Activated CD8-positive, alpha-beta memory T cell treated with anti-CD3 and anti-CD28 coated beads, Interleukin-2, amount 10 ng/mL, durations not matched to agents 7 days and 5 days (primary cell): Measurements from ENCODE around the gene SRRM2. TPM values are rescaled to one million over a fixed set of nuclear protein-coding genes. Genes with fewer than 3 reads are reported as not detected.

ENCODE experiments used
- ATAC-seq: fragments of 150-1000 bp; cut with Tn5 transposase; one replicate; pipeline ENCODE4 v1.10.0; 2021; ENCODE audit warnings: moderate library complexity
- CTCF ChIA-PET: fragments of 350-600 bp; sonication (Branson Sonifier 250); formaldehyde crosslinking; loops from one replicate; lab custom pipeline; 2021; ENCODE audit warnings: antibody characterized with exemption; lab: Charles Lee
- DNase-seq: peaks from one replicate; pipeline ENCODE4 v3.0.0-alpha.2; 2020
- H3K27ac Mint-ChIP-seq: one replicate; pipeline ENCODE4 v1.8.0; 2021; ENCODE audit warnings: mild to moderate bottlenecking, mixed read lengths
- H3K27me3 Mint-ChIP-seq: one replicate; pipeline ENCODE4 v1.8.0; 2021; ENCODE audit warnings: mixed read lengths
- H3K36me3 Mint-ChIP-seq: one replicate; pipeline ENCODE4 v1.8.0; 2021; ENCODE audit warnings: mild to moderate bottlenecking, mixed read lengths
- H3K4me1 Mint-ChIP-seq: one replicate; pipeline ENCODE4 v1.8.0; 2021; ENCODE audit warnings: mixed read lengths
- H3K4me3 Mint-ChIP-seq: one replicate; pipeline ENCODE4 v1.8.0; 2021; ENCODE audit warnings: mild to moderate bottlenecking, moderate library complexity, mixed read lengths
- H3K9me3 Mint-ChIP-seq: one replicate; pipeline ENCODE4 v1.8.0; 2022; ENCODE audit warnings: low read depth, mixed read lengths
- total RNA-seq, 2 experiments: library from RNA; stranded (reverse); gene quantifications; one replicate each; pipeline ENCODE4 v1.2.3, GENCODE V29; 2021

SRRM2 gene
- total RNA-seq, 2 experiments from 2014 or later: 631 to 651 TPM

DNA sequence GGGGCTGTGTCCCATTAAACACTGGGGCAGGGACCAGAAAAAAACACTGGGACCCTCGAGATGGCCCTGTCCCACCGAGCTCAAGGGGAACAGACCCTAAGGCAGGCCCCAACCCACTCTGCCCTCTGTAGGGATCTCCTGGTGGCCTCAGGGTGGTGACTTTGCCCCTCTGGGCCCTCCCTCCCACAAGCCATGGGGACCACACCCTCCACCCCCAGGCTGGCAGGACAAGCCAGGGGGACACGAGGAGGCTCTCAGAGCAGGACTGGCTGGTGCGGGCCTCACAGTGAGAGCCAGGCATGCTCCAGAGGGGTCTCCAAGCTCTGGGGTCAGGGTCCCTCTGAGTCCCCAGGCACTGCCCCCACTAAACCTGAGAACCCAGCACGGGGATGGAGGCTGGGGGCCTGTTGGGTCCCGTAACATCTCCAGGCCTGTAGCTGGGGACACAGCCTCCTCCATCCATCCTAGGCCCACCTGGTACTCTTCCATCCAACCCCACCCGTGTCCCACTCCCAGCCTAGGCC, 14.5 kb upstream of the SRRM2 start:
- Mint-ChIP-seq H3K4me1 (peaks cover 15% of the 10 kb centered on the region), H3K9me3 (no peaks in the 10 kb centered on the region), H3K27me3 (no peaks in the 10 kb centered on the region), H3K4me3 (no peak overlapping the region), H3K27ac (no peak overlapping the region), H3K36me3 (no peaks in the 10 kb centered on the region)
- DNase-seq (no peak), ATAC-seq (no peak)
- CTCF ChIA-PET: no interaction called here

DNA sequence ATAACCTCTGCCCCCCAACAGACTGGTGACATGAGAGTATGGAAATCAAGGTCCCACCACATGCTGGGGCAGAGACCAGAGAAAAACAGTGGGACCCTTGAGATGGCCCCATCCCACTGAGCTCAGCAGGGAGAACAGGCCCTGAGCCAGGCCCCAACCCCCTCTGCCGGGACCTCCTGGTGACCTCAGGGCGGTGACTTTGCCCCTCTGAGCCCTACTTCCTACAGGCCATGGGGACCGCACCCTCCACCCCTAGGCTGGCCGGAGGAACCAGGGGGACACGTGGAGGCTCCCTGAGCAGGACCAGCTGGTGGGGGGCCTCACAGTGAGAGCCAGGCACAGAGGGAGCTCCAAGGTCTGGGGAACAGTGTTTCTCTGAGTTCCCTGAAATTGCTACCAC, 13.8 kb upstream of the SRRM2 start:
- no peaks in the 10 kb centered on the region for H3K9me3 Mint-ChIP-seq
- no peak overlapping the region for H3K4me3 Mint-ChIP-seq
- CTCF ChIA-PET: interaction anchor here (0.6 kb wide), 1 partner anchor 155 kb away, joined by 4 read pairs; no protein-coding TSS in a partner anchor
- no peak for DNase-seq
- H3K4me1 Mint-ChIP-seq: peaks cover 15% of the 10 kb centered on the region
- no peak overlapping the region for H3K27ac Mint-ChIP-seq
- no peaks in the 10 kb centered on the region for H3K36me3 Mint-ChIP-seq
- H3K27me3 Mint-ChIP-seq: no peaks in the 10 kb centered on the region
- ATAC-seq: no peak

GRCh38 chr16:2739625-2740430, 12.6 kb upstream of the SRRM2 start:
- DNase-seq: peak; percentile 55
- no peaks in the 10 kb centered on the region for H3K36me3 Mint-ChIP-seq
- peak; percentile 87 for ATAC-seq
- no peak overlapping the region for H3K27ac Mint-ChIP-seq
- no peaks in the 10 kb centered on the region for H3K9me3 Mint-ChIP-seq
- no peak overlapping the region for H3K4me3 Mint-ChIP-seq
- no peaks in the 10 kb centered on the region for H3K27me3 Mint-ChIP-seq
- CTCF ChIA-PET: no interaction called here
- peaks cover 12% of the 10 kb centered on the region for H3K4me1 Mint-ChIP-seq

GRCh38 chr16:2740476-2740875, 12.0 kb upstream of the SRRM2 start:
- DNase-seq: no peak
- H3K4me1 Mint-ChIP-seq: peaks cover 8% of the 10 kb centered on the region
- H3K4me3 Mint-ChIP-seq: no peak overlapping the region
- CTCF ChIA-PET: no interaction called here
- no peaks in the 10 kb centered on the region for H3K36me3 Mint-ChIP-seq
- no peak overlapping the region for H3K27ac Mint-ChIP-seq
- H3K27me3 Mint-ChIP-seq: no peaks in the 10 kb centered on the region
- ATAC-seq: no peak
- no peaks in the 10 kb centered on the region for H3K9me3 Mint-ChIP-seq

- Mint-ChIP-seq H3K9me3 (no peaks in the 10 kb centered on the region), H3K36me3 (no peaks in the 10 kb centered on the region), H3K27ac (no peak overlapping the region), H3K4me1 (peaks cover 8% of the 10 kb centered on the region), H3K27me3 (no peaks in the 10 kb centered on the region), H3K4me3 (no peak overlapping the region)
- CTCF ChIA-PET: no interaction called here
- ATAC-seq: no peak
- no peak for DNase-seq
Measured at GRCh38 chr16:2741168-2741567, 11.3 kb upstream of the SRRM2 start.

GRCh38 chr16:2742323-2743006, 10.0 kb upstream of the SRRM2 start:
- H3K9me3 Mint-ChIP-seq: no peaks in the 10 kb centered on the region
- CTCF ChIA-PET: no interaction called here
- DNase-seq: no peak
- H3K4me1 Mint-ChIP-seq: peaks cover 8% of the 10 kb centered on the region
- ATAC-seq: no peak
- H3K4me3 Mint-ChIP-seq: no peak overlapping the region
- H3K27me3 Mint-ChIP-seq: no peaks in the 10 kb centered on the region
- no peaks in the 10 kb centered on the region for H3K36me3 Mint-ChIP-seq
- no peak overlapping the region for H3K27ac Mint-ChIP-seq

- no peak for ATAC-seq
- Mint-ChIP-seq H3K27ac (no peak overlapping the region), H3K27me3 (no peaks in the 10 kb centered on the region), H3K4me3 (no peak overlapping the region), H3K36me3 (no peaks in the 10 kb centered on the region), H3K9me3 (no peaks in the 10 kb centered on the region), H3K4me1 (peaks cover 8% of the 10 kb centered on the region)
- no peak for DNase-seq
- CTCF ChIA-PET: no interaction called here
Measured at GRCh38 chr16:2743007-2743810, 9.2 kb upstream of the SRRM2 start.

- H3K27me3 Mint-ChIP-seq: no peaks in the 10 kb centered on the region
- peaks cover 6% of the 10 kb centered on the region for H3K4me1 Mint-ChIP-seq
- DNase-seq: no peak
- H3K36me3 Mint-ChIP-seq: peaks cover 2% of the 10 kb centered on the region
- H3K4me3 Mint-ChIP-seq: no peak overlapping the region
- H3K9me3 Mint-ChIP-seq: no peaks in the 10 kb centered on the region
- no peak for ATAC-seq
- H3K27ac Mint-ChIP-seq: no peak overlapping the region
- CTCF ChIA-PET: no interaction called here
Measured at GRCh38 chr16:2744711-2745110, 7.7 kb upstream of the SRRM2 start.

- Mint-ChIP-seq H3K4me3 (no peak overlapping the region), H3K4me1 (peaks cover 11% of the 10 kb centered on the region), H3K27ac (no peak overlapping the region), H3K27me3 (no peaks in the 10 kb centered on the region), H3K9me3 (no peaks in the 10 kb centered on the region), H3K36me3 (peaks cover 2% of the 10 kb centered on the region)
- ATAC-seq (no peak), DNase-seq (no peak)
- CTCF ChIA-PET: no interaction called here
Measured at GRCh38 chr16:2745116-2745890, 7.1 kb upstream of the SRRM2 start.

- Mint-ChIP-seq H3K4me3 (no peak overlapping the region), H3K27ac (no peak overlapping the region), H3K27me3 (no peaks in the 10 kb centered on the region), H3K9me3 (no peaks in the 10 kb centered on the region), H3K36me3 (peaks cover 2% of the 10 kb centered on the region), H3K4me1 (peaks cover 17% of the 10 kb centered on the region)
- CTCF ChIA-PET: no interaction called here
- DNase-seq: no peak
- no peak for ATAC-seq
Measured at GRCh38 chr16:2745961-2746360, 6.5 kb upstream of the SRRM2 start.

GRCh38 chr16:2748757-2749455, 3.5 kb upstream of the SRRM2 start:
- Mint-ChIP-seq H3K27me3 (no peaks in the 10 kb centered on the region), H3K27ac (no peak overlapping the region), H3K36me3 (peaks cover 10% of the 10 kb centered on the region), H3K4me1 (peaks cover 29% of the 10 kb centered on the region), H3K9me3 (no peaks in the 10 kb centered on the region), H3K4me3 (no peak overlapping the region)
- DNase-seq (no peak), ATAC-seq (no peak)
- CTCF ChIA-PET: no interaction called here

- Mint-ChIP-seq H3K36me3 (peaks cover 15% of the 10 kb centered on the region), H3K4me1 (peaks cover 34% of the 10 kb centered on the region), H3K9me3 (no peaks in the 10 kb centered on the region), H3K4me3 (no peak overlapping the region), H3K27ac (no peak overlapping the region), H3K27me3 (no peaks in the 10 kb centered on the region)
- no peak for ATAC-seq
- CTCF ChIA-PET: no interaction called here
- no peak for DNase-seq
Measured at GRCh38 chr16:2749476-2749875, 3.0 kb upstream of the SRRM2 start.
